H9 (cell line): ENCODE data around the gene MRPL14. TPM values are rescaled to one million over a fixed set of nuclear protein-coding genes. Genes with fewer than 3 reads are reported as not detected.

ENCODE experiments used
- DNase-seq: peaks from one replicate; pipeline ENCODE4 v3.0.0-alpha.2; 2017
- H2AFZ ChIP-seq: one replicate; pipeline ENCODE4 v1.6.1; 2013; ENCODE audit warnings: mild to moderate bottlenecking, low read length, control low read depth, moderate library complexity
- H2AK5ac ChIP-seq: 2 replicates; pipeline ENCODE4 v1.6.1; 2013; ENCODE audit warnings: low read length, control low read depth, mixed read lengths; ENCODE audit not compliant: insufficient read length
- H2BK120ac ChIP-seq: one replicate; pipeline ENCODE4 v1.6.1; 2013; ENCODE audit warnings: low read depth, mild to moderate bottlenecking, low read length, control low read depth, inconsistent platforms; ENCODE audit not compliant: poor library complexity, severe bottlenecking
- H2BK12ac ChIP-seq: 2 replicates; pipeline ENCODE4 v1.6.1; 2013; ENCODE audit warnings: low read length, control low read depth, mixed read lengths, low read depth; ENCODE audit not compliant: insufficient read length
- H2BK15ac ChIP-seq: 2 replicates; pipeline ENCODE4 v1.6.1; 2013; ENCODE audit warnings: low read depth, low read length, control low read depth
- H2BK20ac ChIP-seq: one replicate; pipeline ENCODE4 v1.6.1; 2013; ENCODE audit warnings: low read depth, mild to moderate bottlenecking, low read length, control low read depth, inconsistent platforms; ENCODE audit not compliant: poor library complexity, severe bottlenecking
- H2BK5ac ChIP-seq: 2 replicates; pipeline ENCODE4 v1.6.1; 2013; ENCODE audit warnings: low read length, control low read depth, mixed read lengths; ENCODE audit not compliant: insufficient read length
- H3K14ac ChIP-seq: 2 replicates; pipeline ENCODE4 v1.6.1; 2013; ENCODE audit warnings: low read length, control low read depth; ENCODE audit not compliant: insufficient read depth
- H3K18ac ChIP-seq: 2 replicates; pipeline ENCODE4 v1.6.1; 2013; ENCODE audit warnings: low read depth, mild to moderate bottlenecking, mixed read lengths, low read length, control low read depth; ENCODE audit not compliant: insufficient read length
- H3K23ac ChIP-seq: 2 replicates; pipeline ENCODE4 v1.6.1; 2013; ENCODE audit warnings: low read length, control low read depth, mixed read lengths, low read depth; ENCODE audit not compliant: insufficient read length
- H3K23me2 ChIP-seq: 2 replicates; pipeline ENCODE4 v1.6.1; 2013; ENCODE audit warnings: low read depth, mild to moderate bottlenecking, mixed read lengths, low read length, control low read depth; ENCODE audit not compliant: insufficient read length, poor library complexity, severe bottlenecking
- H3K27ac ChIP-seq: 2 replicates; pipeline ENCODE4 v1.5.1; 2013; ENCODE audit warnings: low read length, control low read depth, mixed read lengths, low read depth; ENCODE audit not compliant: insufficient read length
- H3K27me3 ChIP-seq: 2 replicates; pipeline ENCODE4 v1.6.1; 2013; ENCODE audit warnings: low read length, control low read depth, inconsistent platforms; ENCODE audit not compliant: insufficient read depth
- H3K4ac ChIP-seq: 2 replicates; pipeline ENCODE4 v1.6.1; 2013; ENCODE audit warnings: low read depth, mild to moderate bottlenecking, control low read depth, inconsistent platforms, low read length, moderate library complexity
- H3K4me1 ChIP-seq: 2 replicates; pipeline ENCODE4 v1.6.1; 2013; ENCODE audit warnings: low read length, control low read depth, inconsistent platforms; ENCODE audit not compliant: insufficient read depth
- H3K4me2 ChIP-seq: 2 replicates; pipeline ENCODE4 v1.6.1; 2013; ENCODE audit warnings: low read length, control low read depth, mixed read lengths; ENCODE audit not compliant: insufficient read length, insufficient read depth
- H3K56ac ChIP-seq: 2 replicates; pipeline ENCODE4 v1.6.1; 2013; ENCODE audit warnings: low read depth, mild to moderate bottlenecking, mixed read lengths, low read length, control low read depth; ENCODE audit not compliant: insufficient read length
- H3K79me1 ChIP-seq: 2 replicates; pipeline ENCODE4 v1.6.1; 2013; ENCODE audit warnings: low read depth, mild to moderate bottlenecking, moderate library complexity, low read length, control low read depth, inconsistent platforms; ENCODE audit not compliant: insufficient read depth, poor library complexity, severe bottlenecking
- H3K79me2 ChIP-seq: 2 replicates; pipeline ENCODE4 v1.6.1; 2013; ENCODE audit warnings: low read length, control low read depth, inconsistent platforms; ENCODE audit not compliant: insufficient read depth
- H3K9ac ChIP-seq: 2 replicates; pipeline ENCODE4 v1.6.1; 2013; ENCODE audit warnings: low read length, control low read depth, mixed read lengths; ENCODE audit not compliant: insufficient read length; ENCODE audit errors: extremely low read depth
- H3K9me3 ChIP-seq: one replicate; pipeline ENCODE4 v1.6.1; 2013; ENCODE audit warnings: low read depth, low read length, inconsistent platforms; ENCODE audit not compliant: control insufficient read depth
- H3T11ph ChIP-seq: one replicate; pipeline ENCODE4 v1.6.1; 2013; ENCODE audit warnings: mild to moderate bottlenecking, low read length, control low read depth, inconsistent platforms
- H4K20me1 ChIP-seq: one replicate; pipeline ENCODE4 v1.6.1; 2013; ENCODE audit not compliant: control insufficient read depth, insufficient read length, insufficient read depth
- H4K5ac ChIP-seq: 2 replicates; pipeline ENCODE4 v1.6.1; 2013; ENCODE audit warnings: low read depth, mild to moderate bottlenecking, mixed read lengths, low read length, control low read depth; ENCODE audit not compliant: insufficient read length
- H4K8ac ChIP-seq: replicated peaks from 2 replicates; pipeline ENCODE4 v1.6.1; 2013; ENCODE audit warnings: low read length, control low read depth, mixed read lengths, low read depth; ENCODE audit not compliant: insufficient read length
- H4K91ac ChIP-seq: 2 replicates; pipeline ENCODE4 v1.6.1; 2013; ENCODE audit warnings: low read depth, mild to moderate bottlenecking, moderate library complexity, mixed read lengths, low read length, control low read depth; ENCODE audit not compliant: insufficient read length
- H3K27ac Mint-ChIP-seq, 3 experiments: 2 replicates in 2 of 3; 3 replicates in 1 of 3; pipeline ENCODE4 v1.8.0; 2020 to 2021; ENCODE audit warnings: mixed read lengths in 3 of 3, mild to moderate bottlenecking in 1 of 3, moderate library complexity in 1 of 3
- H3K27me3 Mint-ChIP-seq: 2 replicates; pipeline ENCODE4 v1.8.0; 2021; ENCODE audit warnings: low read depth, mild to moderate bottlenecking, moderate library complexity, mixed read lengths
- H3K36me3 Mint-ChIP-seq, 3 experiments: 2 replicates in 2 of 3; 3 replicates in 1 of 3; pipeline ENCODE4 v1.8.0; 2020 to 2021; ENCODE audit warnings: low read depth in 3 of 3, mixed read lengths in 3 of 3; ENCODE audit not compliant: insufficient read depth in 1 of 3
- H3K4me1 Mint-ChIP-seq, 2 experiments: 2 replicates each; pipeline ENCODE4 v1.8.0; 2020; ENCODE audit warnings: mixed read lengths in 2 of 2
- H3K4me3 Mint-ChIP-seq, 2 experiments: 2 replicates in 1 of 2; 3 replicates in 1 of 2; pipeline ENCODE4 v1.8.0; 2020 to 2021; ENCODE audit warnings: mild to moderate bottlenecking in 2 of 2, mixed read lengths in 2 of 2, moderate library complexity in 1 of 2
- H3K9me3 Mint-ChIP-seq, 2 experiments: 2 replicates in 1 of 2; 3 replicates in 1 of 2; pipeline ENCODE4 v1.8.0; 2020; ENCODE audit warnings: mild to moderate bottlenecking in 2 of 2, mixed read lengths in 2 of 2, moderate library complexity in 1 of 2
- CTCF ChIP-seq: fragments of 200-600 bp; sonication (generic); conservative IDR thresholded peaks from 3 replicates; pipeline ENCODE4 v1.8.0; 2021; ENCODE audit warnings: antibody characterized with exemption, mild to moderate bottlenecking
- WGBS: extraction: QIAGEN DNeasy Blood & Tissue Kit; methylation state at CpG from one replicate; pipeline ENCODE4 v1.1.7; 2013; ENCODE audit warnings: missing lambda C conversion rate, low lambda C conversion rate, mixed read lengths; ENCODE audit not compliant: insufficient read length; ENCODE audit errors: extremely low coverage; 5-methylcytosine and 5-hydroxymethylcytosine counted together
- total RNA-seq: library from RNA; stranded (reverse); gene quantifications from 2 replicates; pipeline ENCODE4 v1.2.1, GENCODE V29; 2021

Gene MRPL14
- total RNA-seq, 1 experiment from 2014 or later, result 80.1 TPM

GRCh38 chr6:44123544-44123943 lies 3.7 kb downstream of the MRPL14 start:
- WGBS, result no CpG with 5 or more reads among the region's 2 CpGs
- H4K20me1 ChIP-seq, result no peaks in the 10 kb centered on the region
- no peak overlapping the region for H3T11ph ChIP-seq
- no peak for TF ChIP-seq CTCF
- H3K4me2 ChIP-seq, result no peak overlapping the region
- H3K79me1 ChIP-seq, result peaks cover 7% of the 10 kb centered on the region
- H3K4me3 Mint-ChIP-seq, result no peak overlapping the region
- no peak overlapping the region for H2AFZ ChIP-seq
- H3K18ac ChIP-seq, result no peak overlapping the region
- H3K56ac ChIP-seq, result no peak overlapping the region
- no peak overlapping the region for H4K91ac ChIP-seq
- no peak overlapping the region for H3K9ac ChIP-seq
- peaks cover 63% of the 10 kb centered on the region for H3K79me2 ChIP-seq
- no peaks in the 10 kb centered on the region for H3K27me3 ChIP-seq
- H3K4me1 Mint-ChIP-seq, result peaks cover 64 to 68% of the 10 kb centered on the region in 2 experiments
- H3K4me1 ChIP-seq, result peaks cover 2% of the 10 kb centered on the region; the same call in 1 of the 2 replicates
- H3K36me3 Mint-ChIP-seq, result peaks cover 0 to 18% (median 15%) of the 10 kb centered on the region in 3 experiments; a peak in 4 of 7 replicates
- no peak overlapping the region for H2BK15ac ChIP-seq
- no peak overlapping the region for H2AK5ac ChIP-seq
- H3K27ac Mint-ChIP-seq, result peak overlapping the region in 1 of 3 experiments; percentile 20; a peak in 1 of 7 replicates
- no peak overlapping the region for H2BK12ac ChIP-seq
- no peak overlapping the region for H3K23ac ChIP-seq
- no peaks in the 10 kb centered on the region for H3K27me3 Mint-ChIP-seq
- no peak for DNase-seq
- no peak overlapping the region for H3K14ac ChIP-seq
- H3K27ac ChIP-seq, result no peak overlapping the region
- no peak overlapping the region for H2BK120ac ChIP-seq
- no peak overlapping the region for H3K4ac ChIP-seq
- no peaks in the 10 kb centered on the region for H3K9me3 ChIP-seq
- no peaks in the 10 kb centered on the region for H3K9me3 Mint-ChIP-seq
- H3K23me2 ChIP-seq, result peaks cover 10% of the 10 kb centered on the region
- no peak overlapping the region for H4K5ac ChIP-seq
- no peak overlapping the region for H4K8ac ChIP-seq
- no peak overlapping the region for H2BK20ac ChIP-seq
- no peak overlapping the region for H2BK5ac ChIP-seq
